Stimulated activated CD4-positive, alpha-beta T cell treated with anti-CD3 and anti-CD28 coated beads, Interleukin-12 subunit alpha, Interleukin-12 subunit beta, amount 100 ng/mL, for 24 hours (primary cell): ENCODE results near the gene PEPD.

Source experiments
- DNase-seq, 2 experiments: peaks; one replicate each; pipeline ENCODE4 v3.0.0-alpha.2; 2020; ENCODE audit warnings: low read depth in 2 of 2

PEPD gene

GRCh38 chr19:33459222-33460090 lies 62.1 kb downstream of the PEPD start:
- DNase-seq: no peak

- DNase-seq: no peak
Measured at GRCh38 chr19:33458807-33459206, 62.8 kb downstream of the PEPD start.

- DNase-seq: no peak
Measured at GRCh38 chr19:33458171-33458633, 63.4 kb downstream of the PEPD start.

GRCh38 chr19:33456845-33457220 lies 64.8 kb downstream of the PEPD start:
- no peak for DNase-seq

- DNase-seq: no peak
Measured at GRCh38 chr19:33456076-33456844, 65.3 kb downstream of the PEPD start.

- DNase-seq: no peak
Measured at GRCh38 chr19:33453265-33453664, 68.3 kb downstream of the PEPD start.

- no peak for DNase-seq
Measured at GRCh38 chr19:33450689-33451088, 70.9 kb downstream of the PEPD start.

GRCh38 chr19:33449799-33450198 lies 71.8 kb downstream of the PEPD start:
- no peak for DNase-seq

GRCh38 chr19:33448159-33448516 lies 73.5 kb downstream of the PEPD start:
- no peak for DNase-seq

GRCh38 chr19:33447336-33448158 lies 74.0 kb downstream of the PEPD start:
- no peak for DNase-seq

- DNase-seq: no peak
Measured at GRCh38 chr19:33446330-33447293, 75.0 kb downstream of the PEPD start.

GRCh38 chr19:33445442-33446329 lies 75.9 kb downstream of the PEPD start:
- DNase-seq: no peak

GRCh38 chr19:33444562-33445441 lies 76.8 kb downstream of the PEPD start:
- DNase-seq: no peak

- DNase-seq: no peak
Measured at GRCh38 chr19:33443638-33444561, 77.7 kb downstream of the PEPD start.

GRCh38 chr19:33442706-33443105 lies 78.9 kb downstream of the PEPD start:
- DNase-seq: no peak

- no peak for DNase-seq
Measured at GRCh38 chr19:33441828-33442227, 79.8 kb downstream of the PEPD start.

- DNase-seq: no peak
Measured at GRCh38 chr19:33441277-33441699, 80.3 kb downstream of the PEPD start.

- no peak for DNase-seq
Measured at GRCh38 chr19:33440682-33441081, 80.9 kb downstream of the PEPD start.
